CD4-positive, CD25-positive, alpha-beta regulatory T cell (primary cell): ENCODE measurements around the gene TPRA1. TPM values are rescaled to one million over a fixed set of nuclear protein-coding genes. Genes with fewer than 3 reads are reported as not detected.

Experiments
- ATAC-seq, 2 donors: fragments of 150-1000 bp; cut with Tn5 transposase; one replicate each; pipeline ENCODE4 v1.10.0; 2021; ENCODE audit warnings: low read depth in 2 of 2, moderate number of reproducible peaks in 2 of 2, moderate library complexity in 1 of 2
- DNase-seq, 3 donors: peaks; one replicate each; pipeline versions ENCODE4 v3.0.0 to v3.0.0-alpha.2; 2012 to 2022; ENCODE audit warnings: mixed read lengths in 1 of 3
- H3K27ac ChIP-seq: one replicate; pipeline ENCODE4 v1.7.0; 2013; ENCODE audit warnings: mild to moderate bottlenecking, low read length; ENCODE audit not compliant: insufficient read depth, poor library complexity, severe bottlenecking
- H3K27me3 ChIP-seq: one replicate; pipeline ENCODE4 v1.7.0; 2013; ENCODE audit warnings: low read length; ENCODE audit not compliant: control insufficient read depth, insufficient read depth
- H3K36me3 ChIP-seq: one replicate; pipeline ENCODE4 v1.7.0; 2013; ENCODE audit warnings: mild to moderate bottlenecking, low read length, moderate library complexity; ENCODE audit not compliant: control insufficient read depth, insufficient read depth
- H3K4me1 ChIP-seq: 2 replicates; pipeline ENCODE4 v1.7.0; 2013; ENCODE audit warnings: mild to moderate bottlenecking, low read length; ENCODE audit not compliant: insufficient read depth, control insufficient read depth, poor library complexity, severe bottlenecking
- H3K4me3 ChIP-seq: one replicate; pipeline ENCODE4 v1.7.0; 2013; ENCODE audit warnings: low read depth, mild to moderate bottlenecking, low read length, moderate library complexity
- H3K9me3 ChIP-seq, 2 experiments: 1 replicate in 1 of 2; 2 replicates in 1 of 2; pipeline ENCODE4 v1.7.0; 2013; ENCODE audit warnings: low read length in 2 of 2, mild to moderate bottlenecking in 1 of 2, moderate library complexity in 1 of 2; ENCODE audit not compliant: control insufficient read depth in 2 of 2
- H3K27ac Mint-ChIP-seq, 3 donors: one replicate each; pipeline ENCODE4 v1.8.0; 2020 to 2022; ENCODE audit warnings: mild to moderate bottlenecking in 3 of 3, mixed read lengths in 3 of 3, moderate library complexity in 2 of 3
- H3K27me3 Mint-ChIP-seq: one replicate; pipeline ENCODE4 v1.8.0; 2022; ENCODE audit warnings: mild to moderate bottlenecking, mixed read lengths
- H3K36me3 Mint-ChIP-seq: one replicate; pipeline ENCODE4 v1.8.0; 2020; ENCODE audit warnings: mixed read lengths
- H3K4me1 Mint-ChIP-seq, 4 donors: one replicate each; pipeline ENCODE4 v1.8.0; 2020 to 2022; ENCODE audit warnings: mixed read lengths in 4 of 4, mild to moderate bottlenecking in 1 of 4
- H3K4me3 Mint-ChIP-seq, 4 donors: one replicate each; pipeline ENCODE4 v1.8.0; 2020 to 2022; ENCODE audit warnings: mild to moderate bottlenecking in 4 of 4, mixed read lengths in 4 of 4, moderate library complexity in 3 of 4
- H3K9me3 Mint-ChIP-seq, 7 donors: one replicate each; pipeline ENCODE4 v1.8.0; 2020 to 2022; ENCODE audit warnings: mixed read lengths in 7 of 7, mild to moderate bottlenecking in 3 of 7, moderate library complexity in 2 of 7
- polyA plus RNA-seq, 4 donors: library from polyadenylated mRNA; unstranded; fragments of 300-500 nt; fragmentation: Illumina TruSeq; gene quantifications; one replicate each; pipeline ENCODE4 v1.2.3, GENCODE V29; 2021
- total RNA-seq: library from RNA; stranded (reverse); gene quantifications from one replicate; pipeline ENCODE4 v1.2.3, GENCODE V29; 2022

TPRA1 gene
- total and polyA plus RNA-seq, 5 donors from 2014 or later: 14.0 to 27.4 (median 24.0) TPM

- H3K4me3 Mint-ChIP-seq: peak overlapping the region in 1 of 4 donors; percentile 71
- peaks cover 0 to 15% (median 4%) of the 10 kb centered on the region in 4 donors for H3K4me1 Mint-ChIP-seq
- Histone ChIP-seq H3K4me3 (no peak overlapping the region), H3K27me3 (no peaks in the 10 kb centered on the region), H3K9me3 (no peaks in the 10 kb centered on the region), H3K4me1 (peaks cover 9% of the 10 kb centered on the region), H3K27ac (no peak overlapping the region), H3K36me3 (no peaks in the 10 kb centered on the region)
- no peak for ATAC-seq
- DNase-seq: no peak
- H3K36me3 Mint-ChIP-seq: no peaks in the 10 kb centered on the region
- H3K27me3 Mint-ChIP-seq: peaks cover 5% of the 10 kb centered on the region
- H3K27ac Mint-ChIP-seq: no peak overlapping the region
- peaks cover 0 to 2% (median 0%) of the 10 kb centered on the region in 7 donors for H3K9me3 Mint-ChIP-seq
These were observed 40.6 kb downstream of the TPRA1 start for GRCh38 chr3:127549826-127550467.

DNA sequence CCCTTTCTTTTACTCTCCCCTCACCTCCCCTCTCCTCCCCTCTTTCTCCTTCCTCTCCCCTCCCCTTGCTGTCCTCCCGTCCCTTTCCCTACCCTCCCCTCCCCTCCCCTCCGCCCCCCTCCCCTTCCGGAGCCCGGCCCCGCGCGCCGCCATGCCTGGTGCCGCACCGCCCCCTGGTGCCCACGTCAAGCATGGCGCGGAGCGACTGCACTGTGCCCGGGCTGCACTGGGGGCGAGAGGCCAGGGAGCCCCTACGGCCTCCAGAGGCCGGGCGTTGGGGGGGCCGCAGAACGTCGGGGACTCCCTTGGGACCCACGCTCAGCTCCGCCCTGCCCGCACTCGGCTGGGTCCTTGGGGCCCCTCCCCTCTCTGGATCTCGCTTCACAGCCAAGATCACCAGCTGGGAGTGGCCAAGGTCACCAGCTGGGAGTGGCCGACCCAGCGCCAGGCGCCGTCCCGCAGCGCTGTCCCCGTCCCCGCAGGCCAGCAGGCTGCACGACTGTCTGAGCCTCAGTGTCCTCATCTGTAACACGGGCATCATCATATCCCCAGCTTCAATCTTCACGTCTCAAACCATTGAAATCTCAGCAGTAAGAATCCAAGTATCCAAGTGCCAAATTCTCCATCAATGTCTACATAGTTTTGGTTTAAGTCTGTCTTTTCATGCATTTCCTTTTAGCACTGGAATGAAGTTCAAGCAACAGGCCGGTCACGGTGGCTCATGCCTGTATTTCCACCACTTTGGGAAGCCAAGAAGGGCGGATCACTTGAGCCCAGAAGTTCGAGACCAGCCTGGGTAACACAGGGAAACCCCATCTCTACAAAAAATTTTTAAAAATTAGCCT is 42.5 kb downstream of the TPRA1 start:
- no peak overlapping the region for H3K27ac ChIP-seq

DNA sequence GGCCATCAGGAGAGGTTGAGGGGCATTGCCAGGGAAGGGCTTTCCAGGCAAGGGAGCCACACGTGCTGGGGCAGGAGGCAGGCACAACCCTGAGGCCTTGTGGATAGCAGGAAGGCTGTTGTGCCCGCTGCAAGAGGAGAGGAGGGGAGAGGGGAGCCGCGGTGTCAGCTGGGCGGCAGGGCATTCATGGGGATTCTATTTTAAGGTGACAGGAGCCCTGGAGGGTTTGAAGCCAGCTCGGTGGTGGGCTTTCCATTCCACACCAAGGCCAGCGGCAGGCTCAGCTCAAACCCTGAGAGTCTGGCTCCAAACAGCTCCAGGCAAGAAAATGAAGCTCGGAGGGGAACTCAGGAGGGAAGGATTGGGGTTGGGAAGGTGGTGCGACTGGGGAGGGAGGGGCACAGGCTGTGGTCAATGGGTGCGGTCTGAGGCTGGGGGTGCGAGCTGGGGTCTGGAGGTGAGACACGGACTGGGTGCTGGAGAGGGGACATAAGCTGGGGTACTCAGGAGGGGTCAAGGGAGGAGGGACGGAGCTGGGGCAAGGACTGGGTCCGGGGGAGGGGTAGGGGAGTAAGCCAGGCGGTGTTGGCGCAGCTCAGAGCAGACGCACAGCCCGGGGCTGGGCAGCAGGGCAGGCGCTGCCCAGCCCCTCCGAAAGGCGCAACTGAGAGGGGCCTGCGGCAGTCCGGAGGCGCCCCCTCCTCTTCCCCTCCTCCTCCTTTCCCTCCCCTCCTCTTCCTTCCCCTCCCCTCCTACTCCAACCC is 43.4 kb downstream of the TPRA1 start:
- no peaks in the 10 kb centered on the region for H3K36me3 ChIP-seq
- peaks cover 5% of the 10 kb centered on the region for H3K27me3 Mint-ChIP-seq
- peaks cover 9% of the 10 kb centered on the region for H3K4me1 ChIP-seq
- H3K9me3 Mint-ChIP-seq: no peaks in the 10 kb centered on the region
- ATAC-seq (no peak), DNase-seq (no peak)
- no peaks in the 10 kb centered on the region for H3K36me3 Mint-ChIP-seq
- H3K4me1 Mint-ChIP-seq: peaks cover 0 to 15% (median 4%) of the 10 kb centered on the region in 4 donors
- no peaks in the 10 kb centered on the region for H3K27me3 ChIP-seq
- peak overlapping the region; percentile 63 to 91 (median 77) for H3K4me3 Mint-ChIP-seq
- H3K9me3 ChIP-seq: no peaks in the 10 kb centered on the region
- no peak overlapping the region for H3K27ac ChIP-seq
- no peak overlapping the region for H3K4me3 ChIP-seq
- H3K27ac Mint-ChIP-seq: peak overlapping the region in 2 of 3 donors; percentile 58 to 62

More for the DNA sequence above, 42.5 kb downstream of the TPRA1 start:
- H3K36me3 ChIP-seq: no peaks in the 10 kb centered on the region
- H3K4me1 ChIP-seq: peaks cover 9% of the 10 kb centered on the region
- Mint-ChIP-seq H3K36me3 (no peaks in the 10 kb centered on the region), H3K4me1 (peaks cover 0 to 15% (median 4%) of the 10 kb centered on the region in 4 donors), H3K27me3 (peaks cover 5% of the 10 kb centered on the region), H3K4me3 (peak overlapping the region in 2 of 4 donors; percentile 78 to 83), H3K27ac (peak overlapping the region in 1 of 3 donors; percentile 79), H3K9me3 (no peaks in the 10 kb centered on the region)
- DNase-seq (peak; percentile 53 to 67 (median 54)), ATAC-seq (peak; percentile 84 to 86)
- no peaks in the 10 kb centered on the region for H3K27me3 ChIP-seq
- peak overlapping the region; percentile 64 for H3K4me3 ChIP-seq
- no peaks in the 10 kb centered on the region for H3K9me3 ChIP-seq

DNA sequence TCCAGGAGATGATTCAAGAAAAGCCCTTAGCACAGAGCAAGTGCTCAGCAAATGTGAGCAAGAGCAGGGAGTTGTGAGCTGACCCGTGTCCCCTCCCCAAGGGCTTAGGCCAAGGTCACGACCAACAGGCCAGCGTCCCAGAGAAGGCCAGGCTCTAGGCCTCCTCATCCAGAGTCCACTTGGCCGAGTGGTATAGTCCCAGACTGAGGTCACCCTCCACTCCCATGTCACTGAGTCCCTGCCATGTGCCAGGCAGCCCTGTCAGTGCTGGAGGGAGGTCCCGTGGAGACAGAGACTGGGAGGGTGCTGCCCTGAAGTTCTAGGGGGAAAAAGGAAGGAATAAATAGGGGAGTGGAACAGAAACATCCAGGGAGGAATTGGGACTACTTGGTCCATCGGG is 44.0 kb downstream of the TPRA1 start:
- no peaks in the 10 kb centered on the region for H3K27me3 ChIP-seq
- H3K36me3 Mint-ChIP-seq: no peaks in the 10 kb centered on the region
- DNase-seq (no peak), ATAC-seq (no peak)
- peak overlapping the region; percentile 63 to 91 (median 77) for H3K4me3 Mint-ChIP-seq
- no peak overlapping the region for H3K27ac ChIP-seq
- H3K4me1 ChIP-seq: peaks cover 9% of the 10 kb centered on the region
- H3K4me1 Mint-ChIP-seq: peaks cover 0 to 15% (median 4%) of the 10 kb centered on the region in 4 donors
- H3K4me3 ChIP-seq: no peak overlapping the region
- no peaks in the 10 kb centered on the region for H3K9me3 Mint-ChIP-seq
- H3K27ac Mint-ChIP-seq: peak overlapping the region in 2 of 3 donors; percentile 58 to 69
- no peaks in the 10 kb centered on the region for H3K36me3 ChIP-seq
- no peaks in the 10 kb centered on the region for H3K9me3 ChIP-seq
- H3K27me3 Mint-ChIP-seq: peaks cover 5% of the 10 kb centered on the region

- Histone ChIP-seq H3K4me1 (peaks cover 9% of the 10 kb centered on the region), H3K27ac (no peak overlapping the region), H3K4me3 (no peak overlapping the region), H3K27me3 (no peaks in the 10 kb centered on the region), H3K36me3 (no peaks in the 10 kb centered on the region), H3K9me3 (no peaks in the 10 kb centered on the region)
- ATAC-seq (no peak), DNase-seq (no peak)
- H3K36me3 Mint-ChIP-seq: no peaks in the 10 kb centered on the region
- peaks cover 5% of the 10 kb centered on the region for H3K27me3 Mint-ChIP-seq
- H3K4me1 Mint-ChIP-seq: peaks cover 0 to 15% (median 4%) of the 10 kb centered on the region in 4 donors
- peak overlapping the region in 1 of 3 donors; percentile 62 for H3K27ac Mint-ChIP-seq
- H3K9me3 Mint-ChIP-seq: no peaks in the 10 kb centered on the region
- peak overlapping the region in 3 of 4 donors; percentile 63 to 76 (median 64) for H3K4me3 Mint-ChIP-seq
These were observed 44.6 kb downstream of the TPRA1 start for GRCh38 chr3:127545711-127546457.

DNA sequence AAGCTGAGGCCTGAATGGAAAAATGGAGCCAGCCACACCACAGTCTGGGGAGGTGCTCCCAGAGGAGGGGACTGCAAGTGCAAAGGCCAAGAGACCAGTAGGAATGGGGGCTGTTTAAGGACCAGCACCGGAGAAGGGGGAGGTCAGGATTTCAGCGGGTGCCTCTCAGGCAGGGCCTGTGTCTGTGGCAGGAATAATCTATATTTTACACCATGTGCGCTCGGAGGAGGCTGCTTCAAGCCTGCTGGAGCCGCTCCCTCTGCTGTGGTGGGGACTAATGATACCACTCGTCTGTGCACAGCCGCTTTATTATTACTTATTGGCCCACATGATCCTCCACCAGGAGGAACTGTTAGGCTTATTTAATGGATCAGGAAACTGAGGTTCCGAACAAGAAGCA is 45.3 kb downstream of the TPRA1 start:
- Mint-ChIP-seq H3K27ac (no peak overlapping the region), H3K27me3 (peaks cover 5% of the 10 kb centered on the region), H3K4me3 (peak overlapping the region in 2 of 4 donors; percentile 25 to 38), H3K36me3 (no peaks in the 10 kb centered on the region), H3K9me3 (no peaks in the 10 kb centered on the region), H3K4me1 (peaks cover 0 to 15% (median 4%) of the 10 kb centered on the region in 4 donors)
- peaks cover 9% of the 10 kb centered on the region for H3K4me1 ChIP-seq
- no peak overlapping the region for H3K27ac ChIP-seq
- no peaks in the 10 kb centered on the region for H3K9me3 ChIP-seq
- ATAC-seq (no peak), DNase-seq (no peak)
- no peak overlapping the region for H3K4me3 ChIP-seq
- H3K27me3 ChIP-seq: no peaks in the 10 kb centered on the region
- no peaks in the 10 kb centered on the region for H3K36me3 ChIP-seq

- no peak overlapping the region for H3K27ac Mint-ChIP-seq
- ATAC-seq (no peak), DNase-seq (no peak)
- Histone ChIP-seq H3K27ac (no peak overlapping the region), H3K4me3 (no peak overlapping the region), H3K4me1 (peaks cover 9% of the 10 kb centered on the region), H3K27me3 (no peaks in the 10 kb centered on the region), H3K36me3 (no peaks in the 10 kb centered on the region), H3K9me3 (no peaks in the 10 kb centered on the region)
- H3K27me3 Mint-ChIP-seq: peaks cover 5% of the 10 kb centered on the region
- H3K36me3 Mint-ChIP-seq: no peaks in the 10 kb centered on the region
- H3K4me1 Mint-ChIP-seq: peaks cover 0 to 15% (median 4%) of the 10 kb centered on the region in 4 donors
- H3K4me3 Mint-ChIP-seq: peak overlapping the region in 2 of 4 donors; percentile 25 to 38
- no peaks in the 10 kb centered on the region for H3K9me3 Mint-ChIP-seq
These were observed 45.7 kb downstream of the TPRA1 start for GRCh38 chr3:127544803-127545201.
